Omental fat pad (tissue), 4 donors: Measurements from ENCODE around the gene ESYT3. TPM values are rescaled to one million over a fixed set of nuclear protein-coding genes. Genes with fewer than 3 reads are reported as not detected.

ENCODE experiments used
- ATAC-seq: fragments of 150-250 bp; one replicate; pipeline ENCODE4 v1.9.1; 2016; ENCODE audit warnings: mild to moderate bottlenecking, moderate library complexity; ENCODE audit not compliant: low FRiP score
- DNase-seq: peaks from one replicate; pipeline ENCODE4 v3.0.0-alpha.2; 2019; ENCODE audit warnings: low spot score
- total RNA-seq, 4 donors: library from RNA; depleted of rRNA; stranded (reverse); fragments of >200 nt; gene quantifications; one replicate each; pipeline ENCODE4 v1.1.0, GENCODE V29; 2016
- TF ChIP-seq, protein P1 (sequence below), 3 donors: fragments of 450-650 bp; IDR thresholded peaks; one replicate each; pipeline ENCODE4 v1.5.1; 2016 to 2017; ENCODE audit warnings: antibody characterized with exemption in 3 of 3, mild to moderate bottlenecking in 3 of 3, moderate library complexity in 2 of 3

Gene ESYT3
- total RNA-seq, 4 donors from 2014 or later, result 0.75 to 2.3 (median 1.5) TPM; not detected in 1

- ATAC-seq (no peak), DNase-seq (no peak)
- TF ChIP-seq, protein P1, sequence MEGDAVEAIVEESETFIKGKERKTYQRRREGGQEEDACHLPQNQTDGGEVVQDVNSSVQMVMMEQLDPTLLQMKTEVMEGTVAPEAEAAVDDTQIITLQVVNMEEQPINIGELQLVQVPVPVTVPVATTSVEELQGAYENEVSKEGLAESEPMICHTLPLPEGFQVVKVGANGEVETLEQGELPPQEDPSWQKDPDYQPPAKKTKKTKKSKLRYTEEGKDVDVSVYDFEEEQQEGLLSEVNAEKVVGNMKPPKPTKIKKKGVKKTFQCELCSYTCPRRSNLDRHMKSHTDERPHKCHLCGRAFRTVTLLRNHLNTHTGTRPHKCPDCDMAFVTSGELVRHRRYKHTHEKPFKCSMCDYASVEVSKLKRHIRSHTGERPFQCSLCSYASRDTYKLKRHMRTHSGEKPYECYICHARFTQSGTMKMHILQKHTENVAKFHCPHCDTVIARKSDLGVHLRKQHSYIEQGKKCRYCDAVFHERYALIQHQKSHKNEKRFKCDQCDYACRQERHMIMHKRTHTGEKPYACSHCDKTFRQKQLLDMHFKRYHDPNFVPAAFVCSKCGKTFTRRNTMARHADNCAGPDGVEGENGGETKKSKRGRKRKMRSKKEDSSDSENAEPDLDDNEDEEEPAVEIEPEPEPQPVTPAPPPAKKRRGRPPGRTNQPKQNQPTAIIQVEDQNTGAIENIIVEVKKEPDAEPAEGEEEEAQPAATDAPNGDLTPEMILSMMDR (IDR thresholded peaks at IDR 0.05), result no peak
Measured at GRCh38 chr3:138442433-138442832, 8.0 kb downstream of the ESYT3 start.

- DNase-seq, result no peak
- ATAC-seq, result no peak
- TF ChIP-seq, protein P1 (IDR thresholded peaks at IDR 0.05), result no peak
Measured at GRCh38 chr3:138443091-138443490, 8.7 kb downstream of the ESYT3 start.

DNA sequence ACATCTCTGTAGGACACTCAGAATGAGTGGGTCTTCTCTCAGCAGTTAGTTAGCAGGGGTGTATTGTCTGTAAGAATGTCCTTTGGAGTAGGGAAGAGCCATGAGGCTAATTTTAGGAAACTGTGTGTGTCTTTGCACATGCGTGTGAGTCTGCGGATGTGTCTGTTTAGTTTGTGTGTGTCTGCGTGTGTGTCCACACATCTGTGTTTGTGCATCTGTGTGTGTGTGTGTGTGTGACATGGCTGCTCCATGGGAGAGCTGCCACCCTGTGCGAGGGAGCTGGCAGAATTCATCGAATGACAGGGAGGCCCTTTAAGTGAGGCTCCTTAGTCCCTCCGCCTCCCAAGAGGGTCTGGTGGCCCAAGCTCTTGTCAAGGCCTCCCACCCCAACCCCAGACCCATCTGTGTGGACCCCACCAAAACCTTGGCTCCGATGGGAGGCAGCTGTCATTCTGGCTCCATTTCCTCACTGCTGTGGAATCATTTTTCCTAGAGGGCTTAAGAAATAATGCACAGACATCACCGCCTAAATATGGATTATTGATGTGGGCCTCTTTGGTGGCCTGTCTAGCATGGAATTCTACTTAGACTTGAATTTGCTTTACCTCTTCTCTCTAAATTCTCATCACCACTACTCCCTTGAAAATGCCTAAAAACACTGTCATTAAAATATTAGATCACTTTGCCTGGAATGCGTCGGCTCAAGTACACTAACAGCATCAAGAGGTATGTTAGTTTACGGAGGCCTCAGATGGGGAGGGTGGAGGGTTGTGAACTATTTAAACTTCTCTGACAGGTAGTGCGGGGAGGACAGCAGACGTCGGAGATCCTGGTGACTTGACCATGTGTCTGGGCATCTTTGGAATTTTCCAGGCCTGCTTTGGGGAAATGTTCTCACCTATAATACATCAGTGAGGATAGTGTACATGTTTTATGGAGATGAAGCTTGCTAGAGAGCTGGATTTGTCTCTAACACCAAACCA, 9.4 kb downstream of the ESYT3 start:
- DNase-seq (no peak), ATAC-seq (no peak)
- TF ChIP-seq, protein P1 (IDR thresholded peaks at IDR 0.05), result no peak

GRCh38 chr3:138445236-138445635, 10.8 kb downstream of the ESYT3 start:
- ATAC-seq, result no peak
- DNase-seq, result no peak
- TF ChIP-seq, protein P1 (IDR thresholded peaks at IDR 0.05), result no peak

- no peak for ATAC-seq
- TF ChIP-seq, protein P1 (IDR thresholded peaks at IDR 0.05), result no peak
- DNase-seq, result no peak
Measured at GRCh38 chr3:138445654-138446053, 11.2 kb downstream of the ESYT3 start.

GRCh38 chr3:138448631-138449030, 14.2 kb downstream of the ESYT3 start:
- TF ChIP-seq, protein P1 (IDR thresholded peaks at IDR 0.05), result no peak
- ATAC-seq (no peak), DNase-seq (no peak)

DNA sequence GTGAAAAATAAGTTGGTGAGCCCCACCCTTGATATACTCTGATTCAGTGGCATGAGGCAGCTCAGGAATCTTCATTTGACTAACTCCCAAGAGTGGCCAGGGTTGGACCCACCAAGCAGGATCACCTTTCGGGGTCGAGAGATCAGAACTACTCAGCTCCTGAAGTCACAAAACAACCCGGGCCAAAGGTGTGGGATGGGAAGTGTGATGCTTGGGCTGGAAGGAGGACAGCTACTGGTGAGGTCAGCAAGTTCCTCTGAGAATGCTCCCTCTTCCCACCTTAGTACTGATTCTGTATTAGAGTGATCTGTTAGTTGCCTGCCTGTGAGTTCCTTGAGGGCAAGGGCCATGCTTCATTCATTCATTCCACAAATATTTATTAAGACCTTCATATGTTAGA, 15.1 kb downstream of the ESYT3 start:
- DNase-seq (no peak), ATAC-seq (no peak)
- TF ChIP-seq, protein P1 (IDR thresholded peaks at IDR 0.05), result no peak
